Heart left ventricle (tissue), 16 donors: ENCODE results near the gene GUCA2A. TPM values are rescaled to one million over a fixed set of nuclear protein-coding genes. Genes with fewer than 3 reads are reported as not detected.
A peak's percentile ranks its signal among the peaks of the same experiment; 100 is the strongest.

Experiments used
- ATAC-seq, 4 donors: fragments of 200-7000 bp; cut with Tn5 transposase; one replicate each; pipeline ENCODE4 v1.9.1; 2020 to 2022; ENCODE audit warnings: moderate library complexity in 4 of 4, mild to moderate bottlenecking in 3 of 4, moderate number of reproducible peaks in 1 of 4
- DNase-seq, 5 donors: peaks; one replicate each; pipeline ENCODE4 v3.0.0-alpha.2; 2020
- H3K27ac ChIP-seq, 12 donors: fragments of 200-600 bp; sonication (generic) in 4 of 12; one replicate each; pipeline versions ENCODE4 v1.5.0 to v1.8.0; 2016 to 2022; ENCODE audit warnings: mild to moderate bottlenecking in 2 of 12
- H3K27me3 ChIP-seq, 9 donors: fragments of 200-600 bp; sonication (generic) in 2 of 9; one replicate each; pipeline versions ENCODE4 v1.5.1 to v1.8.0; 2016 to 2022; ENCODE audit warnings: mild to moderate bottlenecking in 3 of 9
- H3K36me3 ChIP-seq, 9 donors: fragments of 200-600 bp; sonication (generic) in 2 of 9; one replicate each; pipeline versions ENCODE4 v1.5.0 to v1.8.0; 2018 to 2022; ENCODE audit warnings: mild to moderate bottlenecking in 2 of 9
- H3K4me1 ChIP-seq, 12 donors: fragments of 200-600 bp; sonication (generic) in 4 of 12; one replicate each; pipeline versions ENCODE4 v1.5.0 to v1.8.0; 2016 to 2022; ENCODE audit warnings: mild to moderate bottlenecking in 3 of 12
- H3K4me3 ChIP-seq, 12 donors: fragments of 200-600 bp; sonication (generic) in 4 of 12; one replicate each; pipeline versions ENCODE4 v1.5.0 to v1.8.0; 2017 to 2022; ENCODE audit warnings: mild to moderate bottlenecking in 9 of 12, moderate library complexity in 4 of 12
- H3K9me3 ChIP-seq, 12 donors: fragments of 200-600 bp; sonication (generic) in 4 of 12; one replicate each; pipeline versions ENCODE4 v1.5.0 to v1.8.0; 2016 to 2022; ENCODE audit warnings: mild to moderate bottlenecking in 1 of 12
- CTCF ChIP-seq, 12 donors: fragments of 200-600 bp; sonication (generic) in 4 of 12; IDR thresholded peaks; one replicate each; pipeline versions ENCODE4 v1.5.0 to v1.8.0; 2018 to 2022; ENCODE audit warnings: antibody characterized with exemption in 12 of 12, mild to moderate bottlenecking in 5 of 12
- POLR2A ChIP-seq, 2 donors: fragments of 450-650 bp; IDR thresholded peaks; one replicate each; pipeline ENCODE4 v1.6.1; 2017; ENCODE audit warnings: antibody characterized with exemption in 2 of 2, mild to moderate bottlenecking in 2 of 2, moderate library complexity in 2 of 2
- WGBS, 4 donors: extraction: QIAGEN DNeasy Blood & Tissue Kit in 2 of 4; methylation state at CpG; one replicate each; pipeline versions ENCODE4 v1.1.5 to v1.1.7; 2013 to 2018; 5-methylcytosine and 5-hydroxymethylcytosine counted together
- intact Hi-C, 10 donors: fragments of 100-400 bp; cut with DNase I; formaldehyde crosslinking; loops; one replicate each; pipeline versions ENCODE4 v1.11.1 to v1.14.2; 2022
- polyA plus RNA-seq, 2 donors: library from polyadenylated mRNA; stranded (reverse); fragments of 200-250 nt; gene quantifications; one replicate each; pipeline ENCODE4 v1.2.3, GENCODE V29; 2013
- total RNA-seq, 9 donors: library from RNA; depleted of rRNA in 2 of 9; stranded (reverse); fragments of >200 nt in 2 of 9; fragmentation: NEBNext Ultra II Directional in 3 of 9; extraction: Animal tissue kit (Norgen Biotek cat#: 25700) in 3 of 9; gene quantifications; one replicate each; pipeline versions ENCODE4 v1.1.0 to v1.2.4, GENCODE V29; 2016 to 2023
- donor health status: ischemic (EF 13 %, LVEDD 7.1; RV severe dilation, severe dysfunction).
- donor health status: healthy with polysubstance abuse.
- donor health status: DM: no; HTN: yes; CAD: no.
- donor health status: DM: no; HTN: no; CAD: no.
- donor health status: ischemic (EF 25% LVEDD 6.9; RV normal size, moderate dysfunction).
- donor health status: ischemic (EF 25% LVEDD 5.7; RV mildly dilated, moderate dysfunction).
- donor health status: healthy.
- donor health status: DM: yes; HTN: yes; CAD: no.
- donor health status: ischemic (EF 35%, LVEDD 5.7; RV mildly dilated, moderate dysfunction).
- donor health status: nonischemic (EF 11% LVEDD 7.7; RV severe dilation, severe dysfunction).
- donor health status: DM: yes; HTN: yes; CAD: no.
- donor health status: PGD.
- donor health status: ischemic (EF 29% LVEDD 5.4; RV normal size, mild dysfunction).
- donor health status: nonischemic (EF 23%, LVEDD 6.1; RV moderate dilation, normal function).

Gene GUCA2A
- total and polyA plus RNA-seq, 11 donors, result not detected

DNA sequence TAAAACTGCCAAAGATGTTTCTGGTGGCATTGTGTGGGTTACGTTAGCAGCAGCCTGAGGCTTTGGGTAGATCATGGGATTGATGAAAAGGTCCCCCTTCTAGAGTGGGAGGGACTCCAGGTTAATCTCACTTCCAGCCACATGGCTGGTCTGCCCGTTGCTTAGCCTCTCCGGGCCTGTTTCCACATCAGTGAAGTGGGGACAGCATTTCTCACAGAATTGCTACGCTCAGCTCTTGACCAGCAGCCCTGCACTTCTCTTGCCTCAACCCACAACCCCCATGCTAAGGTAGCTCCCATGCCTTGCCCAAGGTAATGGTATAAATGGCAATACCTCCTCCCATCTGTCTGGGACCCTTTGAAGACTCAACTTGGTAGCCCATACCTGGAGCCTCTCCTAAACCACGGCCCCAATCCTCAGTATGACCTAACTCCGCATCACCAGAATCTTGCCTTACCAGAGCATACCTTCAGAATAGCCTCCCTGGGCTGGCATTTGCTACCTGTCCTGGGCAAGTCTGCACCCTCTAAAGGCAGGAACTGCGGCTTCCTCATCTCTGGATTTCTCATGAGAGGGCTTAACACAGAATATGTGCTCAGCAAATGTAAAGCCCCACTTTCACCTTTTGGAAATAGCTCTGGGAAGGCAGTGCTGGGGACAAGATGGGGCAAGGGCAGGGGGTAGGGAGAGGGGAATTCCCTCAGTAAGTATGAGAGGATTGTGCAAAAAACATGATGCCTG is 10.9 kb upstream of the GUCA2A start:
- H3K27ac ChIP-seq, result no peak overlapping the region
- ATAC-seq, result no peak
- intact Hi-C loops, result loop anchor here (2.0 to 10.0 kb wide), 10 partner anchors 147 to 601 kb away; partner anchors contain the start of genes FOXJ3 (in 5 of the 10), YBX1 (in 2 of the 10), PPCS (in 1 of the 10) and ZMYND12 (in 1 of the 10)

GRCh38 chr1:42173961-42174735 is 9.6 kb upstream of the GUCA2A start:
- 69 to 77% (median 75%) methylated on average over 8 of the region's 8 CpGs for WGBS, 4 donors
- DNase-seq (no peak), ATAC-seq (no peak)
- Histone ChIP-seq H3K36me3 (peaks cover 0 to 10% (median 0%) of the 10 kb centered on the region in 9 donors), H3K27me3 (no peaks in the 10 kb centered on the region), H3K4me1 (peaks cover 8 to 56% (median 42%) of the 10 kb centered on the region in 12 donors), H3K4me3 (no peak overlapping the region), H3K9me3 (no peaks in the 10 kb centered on the region), H3K27ac (peak overlapping the region in 11 of 12 donors; percentile 24 to 95 (median 86))
- TF ChIP-seq POLR2A (IDR thresholded peaks at IDR 0.05) (no peak), CTCF (IDR thresholded peaks at IDR 0.05) (no peak)
- intact Hi-C loops, result loop anchor here (1.0 to 10.0 kb wide), 14 partner anchors 27 to 599 kb away; partner anchors contain the start of genes FOXJ3 (in 3 of the 10), PPCS (in 2 of the 10), YBX1 (in 2 of the 10) and ZMYND12 (in 2 of the 10)

More for the DNA sequence above, 10.9 kb upstream of the GUCA2A start:
- no peak overlapping the region for H3K4me3 ChIP-seq
- no peak for DNase-seq
- 88 to 90% (median 90%) methylated on average over 7 of the region's 7 CpGs for WGBS, 4 donors
- no peaks in the 10 kb centered on the region for H3K27me3 ChIP-seq
- H3K36me3 ChIP-seq, result peaks cover 0 to 23% (median 5%) of the 10 kb centered on the region in 9 donors
- H3K4me1 ChIP-seq, result peaks cover 8 to 68% (median 47%) of the 10 kb centered on the region in 12 donors
- no peak for TF ChIP-seq POLR2A (IDR thresholded peaks at IDR 0.05)
- no peak for TF ChIP-seq CTCF (IDR thresholded peaks at IDR 0.05)
- no peaks in the 10 kb centered on the region for H3K9me3 ChIP-seq

- H3K4me1 ChIP-seq, result peaks cover 8 to 48% (median 37%) of the 10 kb centered on the region in 12 donors
- no peaks in the 10 kb centered on the region for H3K27me3 ChIP-seq
- intact Hi-C loops, result loop anchor here (1.0 to 10.0 kb wide), 14 partner anchors 26 to 599 kb away; partner anchors contain the start of genes FOXJ3 (in 3 of the 10), PPCS (in 2 of the 10), YBX1 (in 2 of the 10) and ZMYND12 (in 2 of the 10)
- peak; percentile 58 to 80 (median 70) for DNase-seq
- H3K9me3 ChIP-seq, result no peaks in the 10 kb centered on the region
- TF ChIP-seq CTCF (IDR thresholded peaks at IDR 0.05), result peak; percentile 91 to 99 (median 98)
- TF ChIP-seq POLR2A (IDR thresholded peaks at IDR 0.05), result no peak
- WGBS, 4 donors, result 21 to 32% (median 30%) methylated on average over 4 to 9 of the region's 9 CpGs
- H3K4me3 ChIP-seq, result no peak overlapping the region
- ATAC-seq, result peak; percentile 42 to 63 (median 54)
- H3K27ac ChIP-seq, result peak overlapping the region; percentile 63 to 95 (median 86)
- H3K36me3 ChIP-seq, result peaks cover 0 to 7% (median 0%) of the 10 kb centered on the region in 9 donors
These were observed 8.8 kb upstream of the GUCA2A start for GRCh38 chr1:42173155-42173933.
